Calu3 (cell line): ENCODE results near the gene TLE3. TPM values are rescaled to one million over a fixed set of nuclear protein-coding genes. Genes with fewer than 3 reads are reported as not detected.

Experiments
- BruUV-seq: library from RNA; stranded (reverse); fragments of 400-500 nt; replicated peaks from 2 replicates; lab custom pipeline; 2021; lab: Mats Ljungman, UMichigan
- CTCF ChIA-PET: fragments of 300-600 bp; sonication (Branson Sonifier 250); formaldehyde crosslinking; loops from one replicate; lab custom pipeline; 2022; ENCODE audit warnings: antibody characterized with exemption; lab: Charles Lee
- DNase-seq: peaks from one replicate; pipeline ENCODE4 v3.0.0; 2022
- H3K27ac Mint-ChIP-seq: one replicate; pipeline ENCODE4 v1.8.0; 2022; ENCODE audit warnings: mixed read lengths; ENCODE audit not compliant: unreplicated experiment
- H3K27me3 Mint-ChIP-seq: one replicate; pipeline ENCODE4 v1.8.0; 2022; ENCODE audit warnings: mixed read lengths; ENCODE audit not compliant: unreplicated experiment
- H3K36me3 Mint-ChIP-seq: one replicate; pipeline ENCODE4 v1.8.0; 2022; ENCODE audit warnings: mild to moderate bottlenecking, moderate library complexity, mixed read lengths; ENCODE audit not compliant: insufficient read depth, unreplicated experiment
- H3K4me1 Mint-ChIP-seq: one replicate; pipeline ENCODE4 v1.8.0; 2022; ENCODE audit warnings: mild to moderate bottlenecking, low read depth, mixed read lengths; ENCODE audit not compliant: unreplicated experiment
- H3K4me3 Mint-ChIP-seq: one replicate; pipeline ENCODE4 v1.8.0; 2022; ENCODE audit warnings: mild to moderate bottlenecking, low read depth, moderate library complexity, mixed read lengths; ENCODE audit not compliant: unreplicated experiment
- H3K9me3 Mint-ChIP-seq: one replicate; pipeline ENCODE4 v1.8.0; 2022; ENCODE audit warnings: low read depth, mixed read lengths; ENCODE audit not compliant: unreplicated experiment
- intact Hi-C: fragments of 100-400 bp; cut with micrococcal nuclease; formaldehyde crosslinking; loops from one replicate; pipeline ENCODE4 v1.10.0; 2022; ENCODE audit not compliant: unreplicated experiment
- total RNA-seq: library from RNA; stranded (reverse); gene quantifications from 2 replicates; pipeline ENCODE4 v1.2.3, GENCODE V29; 2022
- TF ChIP-seq, protein P1 (sequence below): fragments of 200-600 bp; IDR thresholded peaks from one replicate; pipeline ENCODE4 v1.8.0; 2022; ENCODE audit warnings: antibody characterized with exemption; ENCODE audit not compliant: unreplicated experiment

TLE3 gene
- total RNA-seq, 1 experiment from 2014 or later, result 54.8 TPM

DNA sequence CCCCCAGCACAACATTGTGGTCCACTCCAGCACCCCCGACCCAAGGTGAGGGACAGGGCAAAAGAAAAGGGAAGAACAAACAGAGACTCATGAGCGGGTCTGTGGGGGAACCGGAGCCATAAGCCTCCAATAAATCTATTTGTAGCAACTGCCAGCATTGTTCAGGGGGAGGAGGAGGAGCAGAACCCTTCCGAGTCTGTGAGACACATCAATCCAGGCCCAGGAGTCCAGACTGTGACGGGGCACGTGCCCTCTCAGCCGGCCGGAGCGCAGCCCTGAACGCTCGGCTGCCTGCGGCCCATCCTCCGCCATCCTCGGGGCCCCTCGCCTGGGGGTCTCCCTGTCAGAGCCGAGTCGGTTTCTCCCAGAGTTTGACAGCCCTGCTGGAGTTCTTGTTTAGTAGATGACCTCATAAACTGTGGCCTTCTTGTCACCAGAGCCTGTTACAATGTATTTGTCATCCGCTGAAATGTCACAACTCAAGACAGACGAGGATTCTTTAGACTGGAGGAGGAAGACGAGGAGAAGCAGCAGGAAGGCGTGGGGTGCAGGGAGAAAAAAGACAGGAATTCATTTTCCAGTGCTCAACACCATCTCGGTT lies 47.9 kb downstream of the TLE3 start:
- CTCF ChIA-PET, result no interaction called here
- TF ChIP-seq, protein P1, sequence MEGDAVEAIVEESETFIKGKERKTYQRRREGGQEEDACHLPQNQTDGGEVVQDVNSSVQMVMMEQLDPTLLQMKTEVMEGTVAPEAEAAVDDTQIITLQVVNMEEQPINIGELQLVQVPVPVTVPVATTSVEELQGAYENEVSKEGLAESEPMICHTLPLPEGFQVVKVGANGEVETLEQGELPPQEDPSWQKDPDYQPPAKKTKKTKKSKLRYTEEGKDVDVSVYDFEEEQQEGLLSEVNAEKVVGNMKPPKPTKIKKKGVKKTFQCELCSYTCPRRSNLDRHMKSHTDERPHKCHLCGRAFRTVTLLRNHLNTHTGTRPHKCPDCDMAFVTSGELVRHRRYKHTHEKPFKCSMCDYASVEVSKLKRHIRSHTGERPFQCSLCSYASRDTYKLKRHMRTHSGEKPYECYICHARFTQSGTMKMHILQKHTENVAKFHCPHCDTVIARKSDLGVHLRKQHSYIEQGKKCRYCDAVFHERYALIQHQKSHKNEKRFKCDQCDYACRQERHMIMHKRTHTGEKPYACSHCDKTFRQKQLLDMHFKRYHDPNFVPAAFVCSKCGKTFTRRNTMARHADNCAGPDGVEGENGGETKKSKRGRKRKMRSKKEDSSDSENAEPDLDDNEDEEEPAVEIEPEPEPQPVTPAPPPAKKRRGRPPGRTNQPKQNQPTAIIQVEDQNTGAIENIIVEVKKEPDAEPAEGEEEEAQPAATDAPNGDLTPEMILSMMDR, result no peak
- H3K36me3 Mint-ChIP-seq, result peaks cover 15% of the 10 kb centered on the region
- intact Hi-C loops, result no loop called here
- H3K27me3 Mint-ChIP-seq, result no peaks in the 10 kb centered on the region
- H3K9me3 Mint-ChIP-seq, result no peaks in the 10 kb centered on the region
- H3K4me1 Mint-ChIP-seq, result no peaks in the 10 kb centered on the region
- no peak overlapping the region for H3K27ac Mint-ChIP-seq
- no peak for DNase-seq
- H3K4me3 Mint-ChIP-seq, result no peak overlapping the region
- BruUV-seq, result no TSS peak

DNA sequence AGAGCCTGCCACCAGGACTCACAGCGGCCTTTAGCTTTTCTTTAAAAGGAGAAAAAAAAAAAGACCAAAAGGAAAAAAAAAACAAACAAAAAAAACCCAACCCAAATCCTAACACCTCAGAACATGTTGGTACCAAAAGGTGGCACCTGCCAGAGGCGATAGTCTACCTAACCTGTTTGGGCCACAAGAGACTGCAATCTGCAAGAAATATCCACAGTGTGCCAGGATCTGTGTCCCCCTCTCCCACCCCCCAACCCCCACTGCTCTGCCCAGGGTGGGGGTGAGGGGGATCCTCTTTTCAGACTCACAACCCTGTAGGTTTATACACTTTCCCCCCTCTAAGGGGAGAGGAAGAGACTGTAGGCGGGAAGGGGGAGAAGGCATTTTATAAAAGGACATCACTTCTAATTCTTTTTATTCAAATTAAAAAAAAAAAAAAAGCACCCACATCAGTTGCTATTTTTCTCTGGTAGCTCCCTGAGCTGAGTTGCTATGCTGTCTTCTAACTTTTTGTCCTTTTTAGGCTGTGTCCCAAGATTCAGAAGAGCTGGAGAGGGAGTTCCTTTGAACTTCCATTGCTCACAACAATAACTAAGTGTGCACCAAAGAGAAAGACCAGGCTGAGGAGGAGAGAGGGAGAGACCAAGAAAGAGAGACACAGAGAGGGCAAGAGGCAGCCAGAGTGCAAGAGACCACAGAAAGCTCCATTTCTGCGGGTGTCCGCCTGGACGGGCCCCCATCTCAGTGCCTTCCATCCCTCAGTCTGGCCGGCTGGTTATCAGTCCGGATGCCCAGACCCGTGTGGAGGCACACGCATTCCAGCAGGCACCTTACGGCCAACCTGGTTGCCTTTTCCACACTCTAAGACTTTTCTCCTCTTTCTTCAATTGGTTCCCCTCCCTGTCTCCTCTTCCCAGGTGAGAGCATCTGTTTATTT lies 48.9 kb downstream of the TLE3 start:
- no peak overlapping the region for H3K4me3 Mint-ChIP-seq
- H3K36me3 Mint-ChIP-seq, result peaks cover 14% of the 10 kb centered on the region
- no peaks in the 10 kb centered on the region for H3K9me3 Mint-ChIP-seq
- H3K27ac Mint-ChIP-seq, result no peak overlapping the region
- no peak for DNase-seq
- no peaks in the 10 kb centered on the region for H3K4me1 Mint-ChIP-seq
- no peaks in the 10 kb centered on the region for H3K27me3 Mint-ChIP-seq
- CTCF ChIA-PET, result no interaction called here
- intact Hi-C loops, result no loop called here
- TF ChIP-seq, protein P1, result no peak
- BruUV-seq, result TSS peak; percentile 29

GRCh38 chr15:70048198-70048565 lies 49.5 kb downstream of the TLE3 start:
- Mint-ChIP-seq H3K36me3 (peaks cover 7% of the 10 kb centered on the region), H3K27me3 (peaks cover 2% of the 10 kb centered on the region), H3K4me1 (no peaks in the 10 kb centered on the region), H3K9me3 (no peaks in the 10 kb centered on the region), H3K27ac (no peak overlapping the region), H3K4me3 (no peak overlapping the region)
- TF ChIP-seq, protein P1, result no peak
- BruUV-seq, result no TSS peak
- intact Hi-C loops, result no loop called here
- CTCF ChIA-PET, result no interaction called here
- DNase-seq, result no peak

- intact Hi-C loops, result no loop called here
- TF ChIP-seq, protein P1, result no peak
- Mint-ChIP-seq H3K9me3 (peaks cover 2% of the 10 kb centered on the region), H3K27me3 (peaks cover 8% of the 10 kb centered on the region), H3K27ac (no peak overlapping the region), H3K4me1 (no peaks in the 10 kb centered on the region), H3K4me3 (no peak overlapping the region), H3K36me3 (peaks cover 7% of the 10 kb centered on the region)
- no TSS peak for BruUV-seq
- CTCF ChIA-PET, result no interaction called here
- no peak for DNase-seq
Observed at GRCh38 chr15:70047386-70048197, 50.1 kb downstream of the TLE3 start.
